ENCODE results near the gene IFI35. TPM values are rescaled to one million over a fixed set of nuclear protein-coding genes. Genes with fewer than 3 reads are reported as not detected.
"Not testable (repeated sequence)": the region's sequence is repeated elsewhere in the genome, so short reads cannot be mapped to it uniquely, and the experiment has no call there.

IFI35 gene
- total RNA-seq, 1 experiment from 2014 or later, result 4.7 TPM

- ATAC-seq, result no peak
- Mint-ChIP-seq H3K4me1 (peaks cover 4% of the 10 kb centered on the region; the same call in 1 of the 2 replicates), H3K9me3 (no peaks in the 10 kb centered on the region), H3K36me3 (peaks cover 40% of the 10 kb centered on the region), H3K27me3 (ENCODE audit: low read depth) (no peaks in the 10 kb centered on the region), H3K4me3 (no peak overlapping the region), H3K27ac (no peak overlapping the region)
- CTCF ChIA-PET, result no interaction called here
- no peak for DNase-seq (ENCODE audit: low spot score)
- POLR2A ChIA-PET, result no interaction called here
- no peak for TF ChIP-seq KAT7 (CRISPR knock-in tag; IDR thresholded peaks at IDR 0.05; ENCODE audit: borderline replicate concordance)
- TF ChIP-seq PRDM15 (CRISPR knock-in tag; IDR thresholded peaks at IDR 0.05), result no peak
- no peak for TF ChIP-seq GABPB1 (CRISPR knock-in tag; IDR thresholded peaks at IDR 0.05)
- no peak for TF ChIP-seq ZNF396 (CRISPR knock-in tag; IDR thresholded peaks at IDR 0.05; ENCODE audit: borderline replicate concordance)
- TF ChIP-seq GTF2I (CRISPR knock-in tag; conservative IDR thresholded peaks at IDR 0.05), result no peak
- no peak for TF ChIP-seq E2F5 (CRISPR knock-in tag; IDR thresholded peaks at IDR 0.05)
- TF ChIP-seq ESRRA (CRISPR knock-in tag; IDR thresholded peaks at IDR 0.05; ENCODE audit: borderline replicate concordance), result no peak
- TF ChIP-seq CBFB (CRISPR knock-in tag; IDR thresholded peaks at IDR 0.05; ENCODE audit: low read depth), result no peak
- no peak for TF ChIP-seq ZBTB21 (CRISPR knock-in tag; IDR thresholded peaks at IDR 0.05; ENCODE audit: borderline replicate concordance)
- TF ChIP-seq ZMAT4 (CRISPR knock-in tag; IDR thresholded peaks at IDR 0.05), result no peak
- no peak for TF ChIP-seq ZNF317 (CRISPR knock-in tag; IDR thresholded peaks at IDR 0.05; ENCODE audit: borderline replicate concordance, low read depth)
- no peak for TF ChIP-seq ZSCAN18 (CRISPR knock-in tag; IDR thresholded peaks at IDR 0.05)
Measured at GRCh38 chr17:43051969-43052368, 45.4 kb downstream of the IFI35 start.

GRCh38 chr17:43053008-43053407 is 46.4 kb downstream of the IFI35 start:
- H3K4me1 Mint-ChIP-seq; POLR2A ChIA-PET; H3K27ac Mint-ChIP-seq; CTCF ChIA-PET; H3K27me3 Mint-ChIP-seq (ENCODE audit: low read depth); H3K9me3 Mint-ChIP-seq; H3K4me3 Mint-ChIP-seq; ATAC-seq; DNase-seq (ENCODE audit: low spot score): not testable (repeated sequence)
- peaks cover 38% of the 10 kb centered on the region for H3K36me3 Mint-ChIP-seq

- no peak for ATAC-seq
- H3K4me1 Mint-ChIP-seq, result peaks cover 4% of the 10 kb centered on the region; the same call in 1 of the 2 replicates
- TF ChIP-seq FOXP1 (CRISPR knock-in tag; IDR thresholded peaks at IDR 0.05; ENCODE audit: borderline replicate concordance) (no peak), GTF2I (CRISPR knock-in tag; conservative IDR thresholded peaks at IDR 0.05) (no peak), AR (CRISPR knock-in tag; IDR thresholded peaks at IDR 0.05) (no peak), CDX4 (CRISPR knock-in tag; IDR thresholded peaks at IDR 0.05; ENCODE audit: borderline replicate concordance) (no peak), TEAD1 (CRISPR knock-in tag; IDR thresholded peaks at IDR 0.05) (no peak), GABPB1 (CRISPR knock-in tag; IDR thresholded peaks at IDR 0.05) (no peak), ZNF317 (CRISPR knock-in tag; IDR thresholded peaks at IDR 0.05; ENCODE audit: borderline replicate concordance, low read depth) (no peak), SOX15 (CRISPR knock-in tag; IDR thresholded peaks at IDR 0.05) (no peak), IRF2 (CRISPR knock-in tag; IDR thresholded peaks at IDR 0.05; ENCODE audit: borderline replicate concordance, low read depth) (no peak), CREM (CRISPR knock-in tag; IDR thresholded peaks at IDR 0.05) (no peak)
- no peak overlapping the region for H3K4me3 Mint-ChIP-seq
- ChIA-PET CTCF (interaction anchor here (0.9 kb wide), 1 partner anchor 253 kb away, joined by 3 read pairs; no protein-coding TSS in a partner anchor), POLR2A (no interaction called here)
- H3K27ac Mint-ChIP-seq, result no peak overlapping the region
- peaks cover 38% of the 10 kb centered on the region for H3K36me3 Mint-ChIP-seq
- H3K9me3 Mint-ChIP-seq, result no peaks in the 10 kb centered on the region
- no peaks in the 10 kb centered on the region for H3K27me3 Mint-ChIP-seq (ENCODE audit: low read depth)
- DNase-seq (ENCODE audit: low spot score), result no peak
Measured at GRCh38 chr17:43056051-43056450, 49.5 kb downstream of the IFI35 start.

Data from WTC11 (cell line).